Brain pericyte (primary cell): ENCODE measurements around the gene ITM2B.
"Not testable (repeated sequence)": the region's sequence is repeated elsewhere in the genome, so short reads cannot be mapped to it uniquely, and the experiment has no call there.

Experiments used
- DNase-seq: peaks from one replicate; pipeline ENCODE4 v3.0.0-alpha.2; 2012; ENCODE audit warnings: low read depth, low spot score

ITM2B gene

GRCh38 chr13:48233046-48233888 is at the start of gene ITM2B:
Gene ITM2B, plus strand, starts transcription at chr13:48233206. Its CDS starts 155 bp downstream, at chr13:48233361.
- no peak for DNase-seq

DNA sequence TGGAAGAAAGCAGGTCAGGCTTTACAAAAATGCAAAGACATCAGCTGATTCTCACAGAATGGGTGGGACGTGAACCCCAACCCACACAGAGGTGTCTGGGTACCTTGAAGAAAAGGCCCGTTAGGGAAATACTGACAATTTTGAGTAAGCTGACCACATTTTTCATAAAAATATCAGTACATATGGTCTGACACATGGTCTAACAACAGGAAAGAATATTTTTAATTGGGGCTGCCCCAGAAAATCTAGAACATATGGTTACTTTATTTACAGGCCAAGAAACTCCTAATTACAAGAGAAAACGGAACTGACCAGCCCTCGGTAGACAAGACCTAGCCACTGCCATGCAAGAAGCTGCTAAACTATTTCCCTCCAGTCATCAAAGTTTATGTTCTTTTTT is 48.7 kb upstream of the ITM2B start:
- no peak for DNase-seq

DNA sequence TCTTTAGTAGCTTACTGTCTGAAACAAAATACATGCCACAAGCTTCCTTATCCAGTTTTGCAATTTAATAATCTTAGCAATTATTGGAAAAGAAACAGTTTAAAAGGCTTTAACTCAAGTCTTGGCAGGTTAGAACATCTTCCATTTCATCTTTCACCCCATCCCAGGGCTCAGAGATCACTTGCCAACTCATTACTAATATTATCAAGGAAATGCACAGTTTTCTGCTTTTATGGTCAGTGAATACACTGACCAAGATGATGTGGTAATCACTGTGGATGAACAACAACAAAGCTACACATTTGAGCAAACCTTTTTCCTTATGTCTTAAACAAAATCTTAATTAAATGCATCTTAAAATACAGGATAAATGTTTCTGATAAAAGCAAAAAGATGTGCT is 48.0 kb upstream of the ITM2B start:
- no peak for DNase-seq

DNA sequence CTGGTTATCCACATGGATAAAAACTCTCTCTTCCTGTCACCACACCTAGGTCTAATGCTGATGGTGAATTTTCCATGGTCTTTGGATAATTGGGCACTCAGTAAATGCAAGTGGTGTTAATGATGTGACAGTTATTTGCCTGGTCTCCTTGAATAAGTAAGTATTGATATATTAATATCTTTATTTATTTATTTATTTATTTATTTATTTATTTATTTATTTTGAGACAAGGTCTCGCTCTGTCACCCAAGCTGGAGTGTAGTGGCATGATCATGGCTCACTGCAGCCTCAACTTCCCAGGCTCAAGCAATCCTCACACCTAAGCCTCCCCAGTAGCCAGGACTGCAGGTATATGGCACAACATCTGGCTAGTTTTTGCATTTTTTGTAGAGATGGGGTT is 46.3 kb upstream of the ITM2B start:
- DNase-seq = no peak

DNA sequence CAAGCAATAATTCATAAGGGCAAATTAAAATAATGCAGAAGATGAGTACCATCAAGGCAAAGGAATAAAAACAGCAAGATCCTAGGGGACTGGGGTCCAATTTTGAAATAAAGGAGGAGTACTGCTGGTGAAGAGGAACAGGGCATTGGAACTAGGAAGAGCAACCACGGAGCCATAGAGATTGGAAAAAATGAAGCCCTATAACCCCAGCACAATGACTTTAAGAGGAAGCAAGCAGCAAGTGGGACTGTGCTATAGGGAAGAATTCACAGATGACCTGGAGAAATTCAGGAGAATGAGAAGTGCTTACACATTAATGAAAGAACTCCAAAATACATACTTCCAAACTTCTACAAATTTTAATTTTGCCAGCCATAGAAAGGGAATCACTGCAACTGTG is 44.9 kb upstream of the ITM2B start:
- DNase-seq = no peak

- DNase-seq = no peak
These were observed 44.4 kb upstream of the ITM2B start for GRCh38 chr13:48188601-48189000.

GRCh38 chr13:48189171-48189570 is 43.8 kb upstream of the ITM2B start:
- DNase-seq = no peak

GRCh38 chr13:48192411-48192935 is 40.5 kb upstream of the ITM2B start:
- DNase-seq = no peak

GRCh38 chr13:48194379-48194754 is 38.6 kb upstream of the ITM2B start:
- no peak for DNase-seq

DNA sequence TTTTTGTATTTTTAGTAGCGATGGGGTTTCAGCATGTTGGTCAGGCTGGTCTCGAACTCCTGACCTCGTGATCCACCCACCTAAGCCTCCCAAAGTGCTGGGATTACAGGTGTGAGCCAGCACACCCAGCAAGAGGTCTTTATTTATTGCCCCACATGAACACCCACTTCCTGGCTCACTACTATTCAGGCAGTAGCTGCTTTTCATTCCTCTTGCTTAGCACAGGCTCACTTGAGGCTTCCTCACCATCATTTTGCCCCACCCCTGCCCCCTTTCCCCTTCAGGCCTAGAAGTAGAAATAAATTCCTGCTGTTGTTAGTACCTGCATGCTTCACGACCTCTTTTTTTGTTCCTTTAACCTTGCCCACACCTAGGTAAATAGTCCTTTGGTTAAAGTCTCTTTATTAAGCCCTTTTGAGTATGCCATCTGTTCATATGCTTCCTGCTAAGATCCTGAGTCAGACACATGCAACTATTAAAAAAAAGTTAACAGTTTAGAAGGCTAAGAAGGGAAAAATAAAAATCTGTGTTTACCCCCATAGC is 33.5 kb upstream of the ITM2B start:
- DNase-seq = no peak

DNA sequence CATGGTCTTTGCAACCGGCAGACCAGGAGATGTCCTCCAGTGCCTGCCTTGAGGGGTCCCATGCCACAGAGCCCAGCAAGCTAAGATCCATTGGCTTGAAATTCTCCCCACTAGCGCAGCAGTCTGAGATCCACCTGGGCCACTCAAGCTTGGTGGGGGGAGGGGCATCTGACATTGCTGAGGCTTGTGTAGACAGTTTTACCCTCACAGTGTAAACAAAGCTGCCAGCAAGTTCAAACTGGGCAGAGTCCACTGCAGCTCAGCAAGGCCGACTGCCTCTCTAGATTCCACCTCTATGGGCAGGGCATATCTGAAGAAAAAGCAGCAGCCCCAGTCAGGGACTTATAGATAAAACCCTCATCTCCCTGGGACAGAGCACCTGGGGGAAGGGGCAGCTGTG is 32.0 kb upstream of the ITM2B start:
- no peak for DNase-seq

DNA sequence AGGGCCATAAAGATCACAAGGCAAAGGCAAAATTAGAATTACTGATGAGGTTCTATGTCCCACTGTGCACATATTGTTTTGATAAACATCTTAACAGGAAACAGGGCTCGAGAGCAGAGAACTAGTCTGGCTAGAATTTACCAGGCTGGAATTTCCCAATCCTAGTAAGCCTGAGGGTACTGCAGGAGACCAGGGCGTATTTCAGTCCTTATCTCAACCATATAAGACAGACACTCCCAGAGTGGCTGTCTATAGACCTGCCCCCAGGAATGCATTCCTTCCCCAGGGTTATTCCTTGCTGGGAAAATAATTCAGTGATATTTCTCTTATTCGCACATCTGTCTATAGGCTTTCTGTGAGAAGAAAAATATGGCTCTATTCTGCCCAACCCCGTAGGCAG is 25.8 kb upstream of the ITM2B start:
- not testable (repeated sequence) for DNase-seq

- no peak for DNase-seq
These were observed 22.8 kb upstream of the ITM2B start for GRCh38 chr13:48210178-48210577.

- DNase-seq = no peak
These were observed 18.4 kb upstream of the ITM2B start for GRCh38 chr13:48214519-48215121.

DNA sequence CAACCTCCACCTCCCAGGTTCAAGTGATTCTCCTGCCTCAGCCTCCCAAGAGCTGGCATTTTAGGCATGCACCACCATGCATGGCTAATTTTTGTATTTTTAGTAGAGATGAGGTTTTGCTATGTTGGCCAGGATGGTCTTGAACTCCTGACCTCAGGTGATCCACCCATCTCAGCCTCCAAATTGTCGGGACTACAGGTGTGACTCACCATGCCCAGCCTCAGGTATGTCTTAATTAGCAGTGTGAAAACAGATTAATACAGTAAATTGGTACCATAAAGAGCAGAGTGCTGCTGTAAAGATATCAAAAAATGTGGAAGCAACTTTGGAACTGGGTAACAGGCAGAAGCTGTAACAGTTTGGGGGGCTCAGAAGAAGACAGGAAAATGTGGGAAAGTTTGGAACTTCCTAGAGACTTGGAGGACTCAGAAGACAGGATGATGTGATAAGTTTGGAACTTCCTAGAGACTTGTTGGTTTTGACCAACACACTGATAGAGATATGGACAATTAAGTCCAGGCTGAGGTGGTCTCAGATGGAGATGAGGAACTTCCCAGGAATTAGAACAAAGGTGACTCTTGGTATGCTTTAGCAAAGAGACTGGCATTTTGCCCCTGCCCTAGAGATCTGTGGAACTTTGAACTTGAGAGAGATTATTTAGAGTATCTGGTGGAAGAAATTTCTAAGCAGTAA is 17.3 kb upstream of the ITM2B start:
- not testable (repeated sequence) for DNase-seq

- DNase-seq = no peak
These were observed 16.7 kb upstream of the ITM2B start for GRCh38 chr13:48216204-48216711.

GRCh38 chr13:48220592-48220980 is 12.4 kb upstream of the ITM2B start:
- DNase-seq = no peak

GRCh38 chr13:48220981-48221685 is 11.9 kb upstream of the ITM2B start:
- no peak for DNase-seq

DNA sequence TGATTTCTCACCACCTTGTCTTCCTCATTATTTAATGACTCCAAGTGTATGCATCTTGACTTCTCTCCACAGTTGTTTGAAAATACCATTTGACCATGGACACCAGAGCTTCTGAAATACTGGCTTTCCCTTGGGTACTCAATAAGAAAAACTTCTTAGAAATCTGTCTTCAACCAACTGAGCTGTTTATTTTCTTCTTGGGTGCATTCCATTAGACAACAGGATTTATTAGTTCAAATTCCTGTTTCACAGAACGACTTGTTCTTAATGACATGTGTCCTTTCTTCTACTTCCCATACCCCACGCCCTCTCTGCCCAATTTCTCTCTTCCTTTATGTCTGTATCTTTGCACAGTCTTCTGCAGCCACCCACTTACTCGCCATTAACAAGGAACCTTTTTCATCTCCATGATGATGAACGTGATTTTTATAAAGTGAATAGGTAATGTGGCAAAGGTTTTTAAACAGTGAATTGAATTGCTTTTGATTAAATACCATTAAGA is 11.3 kb upstream of the ITM2B start:
- DNase-seq = no peak

DNA sequence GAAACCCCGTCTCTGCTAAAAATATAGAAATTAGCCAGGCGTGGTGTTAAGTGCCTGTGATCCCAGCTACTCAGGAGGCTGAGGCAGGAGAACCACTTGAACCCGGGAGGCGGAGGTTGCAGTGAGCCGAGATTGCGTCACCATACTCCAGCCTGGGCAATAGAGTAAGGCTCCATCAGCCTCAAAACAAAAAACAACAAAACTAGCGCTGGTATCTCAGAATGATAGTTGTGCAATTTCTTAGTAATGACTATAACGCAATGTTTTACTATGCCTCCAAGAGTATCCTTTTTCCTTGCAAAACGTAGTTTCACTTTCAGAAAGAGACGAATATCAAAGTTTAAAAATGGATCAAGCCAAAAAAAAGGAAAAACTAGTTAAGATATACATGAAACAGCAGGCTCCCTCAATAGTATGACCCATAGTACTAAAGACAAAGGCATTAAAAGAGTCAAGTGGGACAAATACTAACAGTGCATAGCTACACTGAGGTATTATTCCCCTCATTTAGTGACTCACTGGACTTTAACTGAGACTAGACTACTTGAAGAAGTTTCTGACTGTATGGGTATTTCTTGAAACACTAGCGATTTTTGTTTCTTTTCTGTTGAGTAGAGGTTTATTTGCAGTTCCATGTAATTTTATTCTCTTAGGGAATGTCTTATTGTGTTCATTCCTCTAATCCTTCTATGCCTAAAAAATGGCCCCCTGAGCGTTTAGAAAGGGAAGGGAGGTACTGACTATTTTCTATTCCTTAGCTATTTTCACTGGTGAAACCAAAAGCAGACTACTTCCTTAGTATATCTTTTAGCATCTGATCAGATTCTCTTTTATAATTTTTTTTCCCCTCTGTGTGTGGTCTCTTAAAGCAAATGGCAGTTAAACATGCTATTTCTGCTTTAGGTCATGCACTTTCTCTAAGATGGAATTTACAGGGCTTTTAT is 10.4 kb upstream of the ITM2B start:
- no peak for DNase-seq
